Bronchial epithelial cell (primary cell): ENCODE results near the gene RABL6. TPM values are rescaled to one million over a fixed set of nuclear protein-coding genes. Genes with fewer than 3 reads are reported as not detected.
"Not testable (repeated sequence)": the region's sequence is repeated elsewhere in the genome, so short reads cannot be mapped to it uniquely, and the experiment has no call there.

Experiments
- DNase-seq: peaks from one replicate; pipeline ENCODE4 v3.0.0-alpha.2; 2010; ENCODE audit warnings: low read depth
- FAIRE-seq: peaks from 2 replicates; lab custom pipeline; 2011; peaks lifted over from hg19 to GRCh38; lab: Jason Lieb, UNC
- H3K27me3 ChIP-seq: 2 replicates; pipeline ENCODE4 v1.5.1; 2011; ENCODE audit warnings: low read length; ENCODE audit not compliant: control insufficient read depth, insufficient read depth
- H3K36me3 ChIP-seq: 2 replicates; pipeline ENCODE4 v1.5.1; 2011; ENCODE audit warnings: low read length; ENCODE audit not compliant: control insufficient read depth, insufficient read depth
- H3K4me3 ChIP-seq: 2 replicates; pipeline ENCODE4 v1.5.1; 2011; ENCODE audit warnings: mild to moderate bottlenecking, low read depth, low read length, control low read depth
- CTCF ChIP-seq: IDR thresholded peaks from 2 replicates; pipeline ENCODE4 v1.5.1; 2011; ENCODE audit warnings: mild to moderate bottlenecking, moderate library complexity, low read length, control low read depth, inconsistent platforms; ENCODE audit not compliant: insufficient read depth, severe bottlenecking
- total RNA-seq: library from RNA; depleted of rRNA; stranded (reverse); fragments of >200 nt; gene quantifications from 2 replicates; pipeline ENCODE4 v1.2.1, GENCODE V29; 2014

Gene RABL6
- total RNA-seq, 1 donor from 2014 or later = 79.5 TPM

DNA sequence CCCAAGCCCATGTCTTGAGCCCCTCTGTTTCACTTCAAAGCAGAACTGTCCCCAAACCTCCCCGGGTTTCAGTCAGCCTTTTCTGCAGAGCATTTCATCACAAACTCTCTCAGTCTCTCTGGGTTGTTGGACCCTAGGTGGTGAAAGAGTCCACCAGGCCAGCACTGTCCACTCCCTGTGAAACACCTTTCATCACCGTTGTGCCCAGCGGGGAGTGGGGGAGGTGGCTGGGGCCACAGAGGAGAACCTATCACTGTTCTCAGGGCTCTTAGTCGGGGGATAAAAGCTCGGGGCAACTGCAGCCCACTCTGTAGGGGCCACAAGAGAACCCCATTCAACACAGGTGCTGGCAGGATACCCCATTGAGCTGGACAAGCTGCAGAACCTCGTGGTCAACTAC is 5.4 kb upstream of the RABL6 start:
- Histone ChIP-seq H3K4me3 (no peak overlapping the region), H3K27me3 (peaks cover 7% of the 10 kb centered on the region), H3K36me3 (peaks cover 2% of the 10 kb centered on the region)
- FAIRE-seq = no peak
- no peak for DNase-seq
- no peak for TF ChIP-seq CTCF

- not testable (repeated sequence) for H3K36me3 ChIP-seq, DNase-seq, FAIRE-seq, H3K4me3 ChIP-seq, H3K27me3 ChIP-seq
Measured at GRCh38 chr9:136803009-136803550, 4.7 kb upstream of the RABL6 start.

DNA sequence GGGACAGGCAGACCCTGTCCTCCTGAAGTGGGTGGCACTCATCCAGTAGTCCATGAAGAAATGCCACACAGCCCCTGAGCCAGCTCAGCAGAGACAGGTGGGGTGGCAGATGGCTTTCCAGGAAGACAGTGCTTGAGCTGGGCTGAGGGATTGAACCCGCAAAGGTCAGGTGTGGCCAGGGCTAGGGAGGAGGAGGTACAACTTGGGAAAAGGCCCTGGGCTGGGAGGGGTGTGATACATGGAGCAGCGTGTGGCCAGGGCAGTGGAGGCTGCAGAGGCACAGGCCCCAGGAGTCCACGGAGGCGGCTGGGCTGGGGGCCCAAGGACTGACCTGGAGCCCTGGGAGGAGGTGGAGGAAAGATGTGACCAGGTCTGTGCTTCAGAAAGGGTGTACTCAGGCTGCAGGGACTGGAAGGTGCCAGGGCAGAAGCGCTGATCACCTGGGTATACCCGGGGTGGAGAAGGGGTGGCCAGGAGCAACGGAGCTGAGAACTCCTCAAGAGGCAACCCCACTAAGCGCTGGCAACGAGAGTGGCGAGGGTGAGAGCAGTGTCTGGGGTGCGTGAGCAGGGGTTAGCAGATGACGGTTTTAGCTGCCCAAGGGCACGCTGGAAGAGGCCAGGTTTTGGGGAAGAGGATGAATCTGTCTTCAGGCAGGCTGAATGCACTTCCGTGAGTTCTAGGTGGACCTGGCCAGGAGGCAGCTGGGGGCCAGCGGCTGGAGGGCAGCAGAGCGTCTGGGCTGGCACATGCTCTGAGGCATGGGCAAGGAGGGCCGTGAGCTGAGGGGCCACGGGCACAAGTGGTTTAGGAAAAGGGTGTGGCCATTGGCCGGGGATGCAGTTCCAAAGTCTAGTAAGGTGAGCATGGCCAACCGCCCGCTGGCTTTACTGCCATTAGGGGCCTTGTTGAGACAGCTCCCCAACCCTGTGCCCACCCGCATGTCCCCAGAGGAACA is 3.9 kb upstream of the RABL6 start:
- FAIRE-seq = no peak
- TF ChIP-seq CTCF = no peak

DNA sequence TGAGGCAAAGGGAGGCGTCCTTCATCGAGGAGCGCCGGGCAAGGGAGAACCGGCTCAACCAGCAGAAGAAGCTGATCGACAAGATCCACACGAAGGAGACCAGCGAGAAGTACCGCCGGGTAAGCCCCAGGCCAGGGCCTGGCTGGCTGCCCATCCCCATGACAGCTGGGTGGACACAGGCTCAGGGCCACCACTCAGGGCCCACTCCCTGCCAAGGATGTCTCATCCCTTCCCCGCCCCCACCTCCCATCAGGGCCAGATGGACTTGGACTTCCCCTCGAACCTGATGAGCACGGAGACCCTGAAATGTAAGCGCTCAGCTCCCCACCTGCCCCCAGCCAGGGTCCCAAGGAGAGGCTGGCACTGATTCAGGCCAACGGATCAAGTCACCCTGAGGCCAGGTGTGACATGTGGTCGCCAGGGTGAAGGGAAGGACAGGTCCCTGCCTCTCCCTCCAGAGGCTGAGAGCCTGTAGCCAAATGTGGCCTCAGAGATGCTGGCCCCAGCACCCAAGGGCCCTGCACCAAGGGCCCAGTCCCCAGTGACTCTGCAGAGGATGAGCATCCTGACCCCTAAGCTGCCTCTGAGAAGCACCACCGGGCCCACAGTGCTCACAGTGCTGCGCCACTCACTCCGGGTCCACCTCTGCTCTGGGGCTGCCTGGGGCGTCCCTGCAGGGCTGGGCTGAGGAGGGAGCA is 3.1 kb upstream of the RABL6 start:
- DNase-seq = no peak
- no peak for TF ChIP-seq CTCF
- FAIRE-seq = no peak
- Histone ChIP-seq H3K36me3 (peaks cover 4% of the 10 kb centered on the region), H3K27me3 (no peaks in the 10 kb centered on the region), H3K4me3 (no peak overlapping the region)

More for the DNA sequence above, 3.9 kb upstream of the RABL6 start:
- DNase-seq = no peak
- peaks cover 2% of the 10 kb centered on the region for H3K36me3 ChIP-seq
- H3K4me3 ChIP-seq = no peak overlapping the region
- H3K27me3 ChIP-seq = peaks cover 3% of the 10 kb centered on the region

GRCh38 chr9:136805207-136805740 is 2.5 kb upstream of the RABL6 start:
- DNase-seq (no peak), FAIRE-seq (no peak)
- peaks cover 5% of the 10 kb centered on the region for H3K36me3 ChIP-seq
- no peak for TF ChIP-seq CTCF
- no peak overlapping the region for H3K4me3 ChIP-seq
- H3K27me3 ChIP-seq = no peaks in the 10 kb centered on the region

DNA sequence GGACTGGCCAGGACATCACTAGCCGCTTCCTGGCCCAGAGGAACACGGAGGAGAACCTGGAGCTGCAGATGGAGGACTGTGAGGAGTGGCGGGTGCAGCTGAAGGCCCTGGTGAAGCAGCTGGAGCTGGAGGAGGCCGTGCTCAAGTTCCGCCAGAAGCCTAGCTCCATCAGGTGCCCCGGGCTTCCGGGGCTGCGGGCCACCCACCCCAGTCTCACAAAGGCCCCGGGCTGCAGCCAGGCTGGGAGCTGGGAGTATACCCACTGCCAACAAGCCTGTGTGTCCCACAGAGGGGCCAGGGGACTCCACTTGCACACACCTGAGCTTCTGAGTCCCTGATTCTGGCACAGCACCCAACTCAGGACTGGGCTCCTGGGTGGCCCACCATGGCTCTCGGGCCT is 1.7 kb upstream of the RABL6 start:
- peaks cover 5% of the 10 kb centered on the region for H3K36me3 ChIP-seq
- no peak for DNase-seq
- FAIRE-seq = no peak
- no peak for TF ChIP-seq CTCF
- no peaks in the 10 kb centered on the region for H3K27me3 ChIP-seq
- H3K4me3 ChIP-seq = no peak overlapping the region
